ENCODE results near the gene CDC14A. TPM values are rescaled to one million over a fixed set of nuclear protein-coding genes. Genes with fewer than 3 reads are reported as not detected.
A peak's percentile ranks its signal among the peaks of the same experiment; 100 is the strongest.

CDC14A gene
- total RNA-seq, 1 donor from 2014 or later, result 17.8 TPM

- TF ChIP-seq CTCF (IDR thresholded peaks at IDR 0.05), result no peak
- Histone ChIP-seq H3K9me3 (no peaks in the 10 kb centered on the region), H3K4me3 (peak overlapping the region; percentile 77), H3K27ac (peak overlapping the region; percentile 85), H3K4me1 (peaks cover 36% of the 10 kb centered on the region), H3K36me3 (no peaks in the 10 kb centered on the region), H3K27me3 (ENCODE audit: low read depth) (no peaks in the 10 kb centered on the region)
- DNase-seq (peak; percentile 58), ATAC-seq (peak; percentile 1 to 20)
- intact Hi-C loops (cut with DNase I), result no loop called here
Measured at GRCh38 chr1:100353071-100353801, 930 bp downstream of the CDC14A start.

- H3K27ac ChIP-seq, result peak overlapping the region; percentile 85
- H3K36me3 ChIP-seq, result no peaks in the 10 kb centered on the region
- no peaks in the 10 kb centered on the region for H3K9me3 ChIP-seq
- H3K4me1 ChIP-seq, result peaks cover 41% of the 10 kb centered on the region
- intact Hi-C loops (cut with DNase I), result no loop called here
- H3K27me3 ChIP-seq (ENCODE audit: low read depth), result no peaks in the 10 kb centered on the region
- no peak for TF ChIP-seq CTCF (IDR thresholded peaks at IDR 0.05)
- H3K4me3 ChIP-seq, result peak overlapping the region; percentile 77
- DNase-seq (no peak), ATAC-seq (peak in 1 of 2 donors; percentile 21)
Measured at GRCh38 chr1:100353988-100354387, 1.7 kb downstream of the CDC14A start.

GRCh38 chr1:100354971-100355394 lies 2.7 kb downstream of the CDC14A start:
- no peaks in the 10 kb centered on the region for H3K9me3 ChIP-seq
- H3K27me3 ChIP-seq (ENCODE audit: low read depth), result no peaks in the 10 kb centered on the region
- DNase-seq, result no peak
- no peaks in the 10 kb centered on the region for H3K36me3 ChIP-seq
- intact Hi-C loops (cut with DNase I), result no loop called here
- peak; percentile 6 to 21 for ATAC-seq
- no peak for TF ChIP-seq CTCF (IDR thresholded peaks at IDR 0.05)
- H3K4me1 ChIP-seq, result peaks cover 49% of the 10 kb centered on the region
- peak overlapping the region; percentile 77 for H3K4me3 ChIP-seq
- peak overlapping the region; percentile 10 for H3K27ac ChIP-seq

DNA sequence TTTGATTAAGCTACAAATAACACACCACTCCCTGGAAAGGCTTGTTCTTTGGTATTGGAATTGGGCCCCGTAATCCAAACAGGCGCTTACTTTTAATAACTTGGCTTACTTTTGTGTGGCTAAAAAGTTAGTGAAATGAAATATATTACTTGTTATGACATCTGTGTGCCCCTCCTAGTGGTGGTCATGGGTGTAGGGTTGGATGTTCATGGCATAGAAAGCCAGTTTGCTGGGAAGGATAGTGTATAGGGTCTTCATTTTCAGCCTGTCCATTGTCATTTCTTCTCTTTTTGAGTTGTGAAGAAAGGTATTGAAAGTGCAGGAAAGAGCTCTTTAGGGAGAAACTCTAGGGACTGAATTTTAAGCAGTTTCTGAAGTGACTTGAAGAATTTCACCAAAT lies 5.9 kb downstream of the CDC14A start:
- ATAC-seq, result no peak
- DNase-seq, result no peak
- H3K4me3 ChIP-seq, result no peak overlapping the region
- peaks cover 66% of the 10 kb centered on the region for H3K4me1 ChIP-seq
- no peaks in the 10 kb centered on the region for H3K36me3 ChIP-seq
- H3K9me3 ChIP-seq, result no peaks in the 10 kb centered on the region
- TF ChIP-seq CTCF (IDR thresholded peaks at IDR 0.05), result peak; percentile 21
- H3K27ac ChIP-seq, result no peak overlapping the region
- intact Hi-C loops (cut with DNase I), result no loop called here
- no peaks in the 10 kb centered on the region for H3K27me3 ChIP-seq (ENCODE audit: low read depth)

DNA sequence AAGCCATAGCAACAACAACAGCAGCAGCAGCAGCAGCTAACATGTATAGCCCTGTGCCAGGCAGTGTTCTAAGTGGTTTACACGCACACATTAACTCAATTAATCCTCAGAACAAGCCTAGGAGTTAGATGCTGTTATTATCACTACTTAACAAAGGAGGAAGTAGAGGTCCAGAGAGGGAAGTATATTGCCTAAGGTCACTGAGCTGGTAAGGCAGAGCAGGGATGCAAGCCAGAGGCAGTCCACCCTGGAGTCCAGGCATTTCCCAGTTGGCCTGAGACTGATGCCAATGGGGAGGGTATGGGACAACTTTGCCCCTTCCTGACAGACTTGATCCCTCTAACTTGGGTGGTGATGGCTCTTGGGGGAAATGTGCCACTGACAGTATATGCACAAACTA lies 6.8 kb downstream of the CDC14A start:
- intact Hi-C loops (cut with DNase I), result no loop called here
- Histone ChIP-seq H3K4me3 (no peak overlapping the region), H3K9me3 (no peaks in the 10 kb centered on the region), H3K27ac (no peak overlapping the region), H3K36me3 (no peaks in the 10 kb centered on the region), H3K4me1 (peaks cover 57% of the 10 kb centered on the region), H3K27me3 (ENCODE audit: low read depth) (no peaks in the 10 kb centered on the region)
- no peak for DNase-seq
- ATAC-seq, result peak; percentile 23 to 65
- no peak for TF ChIP-seq CTCF (IDR thresholded peaks at IDR 0.05)

Data from lower lobe of right lung (tissue), 2 donors.